ENCODE measurements around the gene UTP18. TPM values are rescaled to one million over a fixed set of nuclear protein-coding genes. Genes with fewer than 3 reads are reported as not detected.
A peak's percentile ranks its signal among the peaks of the same experiment; 100 is the strongest.

Gene UTP18
- total and polyA plus RNA-seq, 2 of the 13 experiments (the other 11 are each of a cell fraction or from before 2014, with no cell fraction given), result 35.2 to 104 TPM

DNA sequence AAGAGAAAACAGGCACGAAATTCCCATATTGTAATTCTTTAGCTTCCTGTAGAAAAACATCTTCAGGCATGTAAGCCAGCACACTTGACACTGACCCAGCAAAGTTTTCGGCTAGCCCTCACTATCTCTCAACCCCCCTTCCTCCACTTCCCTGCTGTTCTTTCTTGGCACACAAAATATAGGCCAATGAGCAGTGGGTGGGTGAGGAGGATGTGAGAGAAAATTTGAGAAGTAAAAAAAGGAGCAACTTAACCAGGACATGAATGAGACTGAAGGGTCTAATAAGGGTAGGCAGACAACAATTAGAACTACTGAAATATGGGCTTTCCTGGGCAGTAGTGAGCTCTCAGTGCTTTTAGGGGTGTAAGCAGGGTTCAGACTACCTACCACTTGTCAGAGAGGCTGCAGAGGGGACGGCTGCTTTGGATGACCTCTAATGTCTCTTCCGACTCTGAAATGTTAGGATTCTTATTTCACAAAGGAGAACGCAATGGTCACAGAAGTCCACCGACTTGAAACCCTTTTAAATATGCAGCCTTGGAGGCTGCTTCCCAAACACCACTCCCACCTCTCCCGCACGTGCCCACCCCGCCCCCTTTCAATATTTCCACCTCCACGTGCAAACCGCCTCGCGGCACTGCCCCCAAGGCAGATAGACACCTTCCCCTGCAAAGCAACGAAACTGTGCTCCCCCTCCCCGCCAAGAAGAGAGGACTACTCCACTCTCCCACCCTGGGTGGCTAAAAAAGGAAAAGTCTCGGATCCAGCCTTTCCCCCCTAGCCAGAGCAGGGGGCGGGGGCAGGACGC lies 1.4 kb upstream of the UTP18 start (continued):
- TF ChIP-seq ZEB1 (IDR thresholded peaks at IDR 0.05; ENCODE audit: insufficient replicate concordance, low read depth), result peak; percentile 49
- no peak for TF ChIP-seq ZNF678 (CRISPR knock-in tag; IDR thresholded peaks at IDR 0.05)
- TF ChIP-seq SIN3A (IDR thresholded peaks at IDR 0.05; ENCODE audit: borderline replicate concordance, low read depth, low read length), result peak; percentile 53; the same call in 1 of the 2 replicates
- peak; percentile 69; the same call in 1 of the 2 replicates for TF ChIP-seq ARNTL (CRISPR knock-in tag; IDR thresholded peaks at IDR 0.05)
- 0 out of 2 replicates have a peak, but pooled peaks have one; percentile 22 for TF ChIP-seq ZNF230 (CRISPR knock-in tag; IDR thresholded peaks at IDR 0.05)
- TF ChIP-seq, protein P1, sequence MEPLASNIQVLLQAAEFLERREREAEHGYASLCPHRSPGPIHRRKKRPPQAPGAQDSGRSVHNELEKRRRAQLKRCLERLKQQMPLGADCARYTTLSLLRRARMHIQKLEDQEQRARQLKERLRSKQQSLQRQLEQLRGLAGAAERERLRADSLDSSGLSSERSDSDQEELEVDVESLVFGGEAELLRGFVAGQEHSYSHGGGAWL (CRISPR knock-in tag; IDR thresholded peaks at IDR 0.05), result no peak
- no peak for TF ChIP-seq ZIK1 (CRISPR knock-in tag; IDR thresholded peaks at IDR 0.05; ENCODE audit: borderline replicate concordance, low read depth)
- peak; percentile 21; the same call in 1 of the 2 replicates for TF ChIP-seq RBFOX2 (IDR thresholded peaks at IDR 0.05; ENCODE audit: low read depth, low read length)

DNA sequence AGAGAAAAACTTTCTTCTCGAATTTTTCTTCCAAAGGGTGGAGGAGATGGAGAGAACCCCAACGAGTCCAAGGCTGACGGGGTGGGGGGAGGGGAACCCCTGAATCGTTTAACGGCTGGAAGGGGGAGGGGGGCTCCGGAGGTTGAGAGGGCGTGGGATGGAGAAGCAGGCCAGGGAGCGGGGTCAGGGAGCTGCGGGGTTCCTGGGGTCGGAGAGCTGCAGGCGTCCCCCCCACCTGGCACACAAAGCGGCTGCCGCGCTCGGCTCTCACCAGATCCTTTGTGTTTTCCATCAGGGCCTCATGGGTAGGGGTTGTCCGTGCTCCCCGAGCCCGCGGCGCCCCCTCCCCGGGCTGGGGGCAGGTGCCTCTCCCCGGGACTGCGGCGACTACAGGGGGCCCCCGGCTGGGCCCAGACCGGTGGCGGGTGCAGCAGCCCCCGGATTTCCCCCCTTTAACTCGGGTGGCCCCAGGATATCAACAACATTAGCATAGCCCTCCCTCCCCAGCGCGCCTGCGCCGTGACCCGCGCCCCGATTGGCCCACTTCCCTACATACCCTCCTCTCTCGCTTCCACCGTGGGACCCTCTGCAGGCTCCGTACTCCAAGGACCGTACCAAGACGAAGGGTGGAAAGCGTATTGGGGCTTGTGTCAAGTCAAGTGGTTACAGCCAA lies 646 bp upstream of the UTP18 start, which contains the start of gene MBTD1:
MBTD1 (minus strand) TSS at position 486 of the 673 bp plus-strand sequence. CDS start 34,888 bp downstream, outside the sequence.
- FAIRE-seq (peak; percentile 72), ATAC-seq (peak; percentile 91), DNase-seq (ENCODE audit: low spot score) (peak; percentile 98)
- Histone ChIP-seq H4K20me1 (ENCODE audit: insufficient read depth, low read length) (peaks cover 65% of the 10 kb centered on the region), H3K79me2 (ENCODE audit: insufficient read depth, low read length) (peaks cover 91% of the 10 kb centered on the region), H3K27me3 (ENCODE audit: control insufficient read depth in 1 of 2, insufficient read depth in 2 of 2, low read length in 2 of 2) (no peaks in the 10 kb centered on the region; a peak in 1 of 5 replicates), H3K9ac (ENCODE audit: insufficient read depth, low read depth, low read length) (peak within 1 kb of the TSS; percentile 98), H2AFZ (ENCODE audit: low read length) (peak within 1 kb of the TSS; percentile 96), H3K4me1 (ENCODE audit: insufficient read depth, low read length) (peaks cover 73% of the 10 kb centered on the region), H3K4me2 (ENCODE audit: low read depth, low read length) (peak within 1 kb of the TSS; percentile 93), H3K9me3 (ENCODE audit: low read length) (no peaks in the 10 kb centered on the region), H3K36me3 (replicated peaks in 1 of 2; ENCODE audit: control insufficient read depth in 1 of 2, insufficient read depth in 2 of 2, low read length in 2 of 2) (peaks cover 9 to 20% of the 10 kb centered on the region in 2 experiments; a peak in 4 of 5 replicates), H3K4me3 (replicated peaks in 1 of 3; ENCODE audit: insufficient read depth in 1 of 3, low read depth in 2 of 3, low read length in 3 of 3) (peak within 1 kb of the TSS; percentile 94 to 96 (median 96)), H3K27ac (ENCODE audit: extremely low read length, insufficient read depth, low read length) (peak within 1 kb of the TSS; percentile 99)
- intact Hi-C loops (cut with micrococcal nuclease; ENCODE audit: unreplicated experiment), result loop anchor here (2.0 kb wide), 1 partner anchor 93 kb away; the partner anchor contains the start of gene NME2
- no TSS peak for BruUV-seq (replicated peaks)
- ChIA-PET CTCF (ENCODE audit: low intra/inter-chr PET ratio, low total read pairs) (no interaction called here), POLR2A (interaction anchor here (1.7 kb wide), 1 partner anchor 12 kb away, joined by 4 read pairs; no protein-coding TSS in a partner anchor)
- in situ Hi-C loops (cut with HindIII; ENCODE audit: extremely low pct_ligation_motif_present, low pct_unique_long_range_greater_than_20kb), result no loop called here
- WGBS (ENCODE audit: low lambda C conversion rate), result 2% methylated on average over 36 of the region's 42 CpGs
- TF ChIP-seq ZNF552 (CRISPR knock-in tag; IDR thresholded peaks at IDR 0.05; ENCODE audit: borderline replicate concordance), result no peak
- no peak for TF ChIP-seq JARID2 (CRISPR knock-in tag; IDR thresholded peaks at IDR 0.05; ENCODE audit: insufficient replicate concordance)
- TF ChIP-seq ZNF558 (CRISPR knock-in tag; IDR thresholded peaks at IDR 0.05; ENCODE audit: borderline replicate concordance), result no peak; the same call in 1 of the 2 replicates
- TF ChIP-seq NR1H2 (CRISPR knock-in tag; IDR thresholded peaks at IDR 0.05; ENCODE audit: borderline replicate concordance, low read depth), result no peak
- TF ChIP-seq ZNF766 (CRISPR knock-in tag; IDR thresholded peaks at IDR 0.05; ENCODE audit: borderline replicate concordance), result no peak

All from HepG2 (cell line).